GM21515 (cell line): ENCODE data around the gene USP12.

Source experiments
- ATAC-seq: cut with Tn5 transposase; IDR thresholded peaks from one replicate; pipeline ENCODE4 v1.9.1; 2021; ENCODE audit not compliant: unreplicated experiment

The USP12 gene

GRCh38 chr13:27186295-27186694 is 14.7 kb upstream of the USP12 start:
- no peak for ATAC-seq

GRCh38 chr13:27183561-27184147 is 12.0 kb upstream of the USP12 start:
- no peak for ATAC-seq

- ATAC-seq = no peak
These were observed 11.4 kb upstream of the USP12 start for GRCh38 chr13:27182844-27183497.

- no peak for ATAC-seq
These were observed 10.4 kb upstream of the USP12 start for GRCh38 chr13:27182054-27182453.

- ATAC-seq = no peak
These were observed 6.2 kb upstream of the USP12 start for GRCh38 chr13:27177852-27178251.

GRCh38 chr13:27176470-27177410 is 5.1 kb upstream of the USP12 start:
- no peak for ATAC-seq

GRCh38 chr13:27174766-27175455 is 3.3 kb upstream of the USP12 start:
- no peak for ATAC-seq

- no peak for ATAC-seq
These were observed 858 bp upstream of the USP12 start for GRCh38 chr13:27172495-27172842.

- ATAC-seq = peak; percentile 72
These were observed 350 bp upstream of the USP12 start for GRCh38 chr13:27171827-27172494.

- no peak for ATAC-seq
These were observed 931 bp downstream of the USP12 start for GRCh38 chr13:27170516-27171243.

GRCh38 chr13:27170221-27170515 is 1.4 kb downstream of the USP12 start:
- ATAC-seq = no peak

GRCh38 chr13:27168906-27169657 is 2.5 kb downstream of the USP12 start:
- no peak for ATAC-seq

- ATAC-seq = no peak
These were observed 3.5 kb downstream of the USP12 start for GRCh38 chr13:27168086-27168485.

- no peak for ATAC-seq
These were observed 5.3 kb downstream of the USP12 start for GRCh38 chr13:27166313-27166712.

GRCh38 chr13:27161980-27162379 is 9.6 kb downstream of the USP12 start:
- ATAC-seq = no peak

- ATAC-seq = no peak
These were observed 10.2 kb downstream of the USP12 start for GRCh38 chr13:27161423-27161822.

- no peak for ATAC-seq
These were observed 10.8 kb downstream of the USP12 start for GRCh38 chr13:27160657-27161295.

- ATAC-seq = no peak
These were observed 11.6 kb downstream of the USP12 start for GRCh38 chr13:27159806-27160563.
